GM21528 (cell line): ENCODE results near the gene ATP13A3.

Experiments
- ATAC-seq: cut with Tn5 transposase; IDR thresholded peaks from one replicate; pipeline ENCODE4 v1.9.1; 2021; ENCODE audit warnings: mild to moderate bottlenecking, moderate library complexity; ENCODE audit not compliant: unreplicated experiment, low FRiP score

The ATP13A3 gene

DNA sequence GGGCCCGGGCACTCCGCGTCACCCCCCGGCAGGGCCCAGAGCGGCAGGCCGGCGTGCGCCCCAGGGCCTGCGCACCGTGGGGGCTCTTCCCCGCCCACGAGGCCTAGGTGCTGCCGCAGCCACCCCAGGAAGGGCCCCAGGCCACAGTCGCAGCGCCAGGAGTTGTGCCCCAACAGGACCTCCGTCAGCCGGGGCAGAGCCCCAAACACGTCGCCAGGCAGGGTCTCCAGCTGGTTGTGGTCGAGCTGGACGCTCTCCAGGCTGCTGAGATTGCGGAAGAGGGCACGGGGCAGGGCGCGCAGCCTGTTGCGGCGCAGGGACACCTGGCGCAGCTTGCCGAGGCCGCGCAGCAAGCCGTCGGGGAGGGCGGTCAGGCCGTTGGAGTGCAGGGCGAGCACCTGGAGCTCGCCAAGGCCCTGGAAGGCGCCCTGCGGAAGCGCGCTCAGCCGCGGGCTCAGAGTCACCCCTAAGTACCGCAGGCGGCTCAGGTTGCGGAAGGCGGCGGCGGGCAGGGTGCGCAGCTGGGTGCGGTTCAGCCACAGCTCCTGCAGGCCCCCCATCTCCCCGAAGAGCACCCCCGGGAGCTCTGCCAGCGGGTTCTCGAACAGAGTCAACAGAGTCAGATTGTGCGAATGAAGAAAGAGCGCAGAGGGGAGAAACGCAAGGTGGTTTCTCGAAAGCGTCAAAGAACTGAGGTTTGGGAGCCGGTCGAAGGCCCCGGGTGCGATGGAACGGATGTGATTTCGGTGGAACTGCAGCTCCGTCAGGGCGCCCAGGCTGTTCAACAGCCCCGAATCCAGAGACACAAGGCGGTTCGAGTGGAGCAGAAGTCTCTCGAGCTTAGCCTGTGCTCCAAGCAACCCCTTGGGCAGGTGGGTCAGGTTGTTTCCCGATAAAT is 89.7 kb downstream of the ATP13A3 start:
- no peak for ATAC-seq

DNA sequence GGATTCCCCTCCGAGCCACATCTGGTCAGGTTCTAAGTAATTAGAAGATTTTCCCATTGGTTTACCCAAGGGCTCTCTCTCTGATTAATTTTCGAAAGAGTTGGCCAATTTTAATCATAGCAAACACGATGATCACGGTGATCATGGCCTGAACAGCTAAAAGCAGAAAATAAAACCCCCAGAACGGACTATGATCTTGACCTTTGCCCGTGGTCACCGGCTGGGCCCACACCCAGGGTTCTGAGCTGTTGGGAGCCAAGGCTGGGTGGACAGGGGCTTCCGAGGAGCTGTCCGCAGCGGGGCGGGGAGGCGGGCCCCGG is 90.3 kb downstream of the ATP13A3 start:
- no peak for ATAC-seq

DNA sequence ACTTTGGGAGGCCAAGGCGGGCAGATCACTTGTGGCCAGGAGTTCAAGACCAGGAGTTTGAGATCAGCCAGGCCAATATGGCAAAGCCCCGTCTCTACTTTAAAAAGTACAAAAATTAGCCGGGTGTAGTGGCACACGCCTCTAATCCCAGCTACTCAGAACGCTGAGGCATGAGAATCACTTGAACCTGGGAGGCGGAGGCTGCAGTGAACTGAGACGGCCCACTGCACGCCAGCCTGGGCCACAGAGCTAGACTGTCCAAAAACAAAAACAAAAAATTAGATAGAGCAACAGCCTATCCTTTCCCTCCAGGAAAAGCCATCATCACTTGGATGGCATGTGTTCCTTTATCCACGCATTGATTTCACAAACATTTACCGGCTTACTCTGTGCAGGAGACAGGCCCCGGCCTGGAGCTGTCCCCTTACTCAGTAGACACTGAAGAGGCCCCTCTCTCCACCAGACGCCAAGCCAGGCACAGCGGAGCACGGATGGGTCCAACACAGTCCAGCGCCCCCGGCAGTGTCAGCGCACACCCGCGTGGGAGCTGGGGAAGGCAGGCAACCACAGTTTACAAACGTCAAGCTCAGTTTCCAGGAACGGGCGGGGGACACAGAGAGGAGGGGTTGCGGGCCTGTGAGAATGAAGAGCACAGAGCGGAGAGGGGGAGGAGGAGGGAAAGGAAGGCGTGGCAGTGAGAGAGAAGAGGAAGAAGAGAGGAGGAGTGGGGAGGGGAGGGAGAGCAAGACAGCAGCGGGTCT is 90.8 kb downstream of the ATP13A3 start:
- ATAC-seq: no peak

DNA sequence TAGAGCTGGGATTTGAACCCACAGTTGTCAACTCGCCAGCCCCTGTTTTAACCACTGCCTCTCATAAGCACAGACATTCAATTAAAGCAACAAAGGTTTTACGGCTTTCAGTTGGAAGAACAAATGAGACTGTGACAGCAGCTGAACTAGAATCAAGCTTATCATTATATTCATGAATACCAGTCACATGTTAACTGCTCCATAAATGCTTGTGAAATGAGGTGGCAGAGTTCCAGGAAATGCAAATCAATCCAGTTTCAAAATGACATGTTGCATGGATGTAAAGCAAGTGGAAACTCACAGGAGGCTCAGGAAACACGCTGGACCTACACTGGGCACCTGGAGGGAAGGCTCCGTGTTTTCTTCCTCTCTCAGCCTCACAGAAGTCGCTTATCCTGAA is 91.6 kb downstream of the ATP13A3 start:
- ATAC-seq: no peak

DNA sequence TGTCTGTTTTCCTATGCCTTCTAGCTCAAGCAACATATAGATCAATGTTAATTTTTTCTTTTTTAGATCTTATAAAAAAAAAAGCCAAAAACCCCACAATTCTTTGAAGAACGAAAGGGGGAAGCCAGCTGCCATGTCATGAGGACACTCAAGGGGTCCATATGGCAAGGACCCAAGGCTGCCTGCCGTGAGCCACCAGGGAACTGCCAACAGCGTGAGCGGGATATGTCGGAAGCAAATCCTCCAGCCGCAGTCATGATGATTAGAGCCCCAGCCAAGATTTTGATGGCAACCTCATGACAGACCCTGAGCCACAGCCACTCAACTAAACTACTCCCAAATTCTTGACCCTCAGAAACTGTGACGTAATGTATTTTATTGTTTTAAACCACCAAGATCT is 94.2 kb downstream of the ATP13A3 start:
- ATAC-seq: no peak

DNA sequence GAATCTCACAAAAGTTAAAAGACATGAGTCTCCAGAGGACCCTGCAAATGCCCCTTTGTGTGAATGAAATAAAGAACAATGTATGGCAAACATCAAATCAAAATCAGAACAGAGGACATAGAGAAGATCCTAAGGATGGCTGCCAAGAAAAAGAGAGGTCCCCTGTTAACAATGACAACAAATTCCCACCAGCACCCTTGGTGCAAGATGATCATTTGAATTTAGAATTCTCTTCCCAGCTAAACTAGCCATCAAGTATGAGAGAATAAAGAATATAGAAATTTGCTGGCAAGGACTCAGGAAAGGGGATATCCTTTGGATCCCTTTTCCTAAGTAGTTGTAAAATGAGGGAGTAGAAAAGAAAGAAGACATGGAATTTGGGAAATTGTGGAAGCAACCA is 96.0 kb downstream of the ATP13A3 start:
- no peak for ATAC-seq

DNA sequence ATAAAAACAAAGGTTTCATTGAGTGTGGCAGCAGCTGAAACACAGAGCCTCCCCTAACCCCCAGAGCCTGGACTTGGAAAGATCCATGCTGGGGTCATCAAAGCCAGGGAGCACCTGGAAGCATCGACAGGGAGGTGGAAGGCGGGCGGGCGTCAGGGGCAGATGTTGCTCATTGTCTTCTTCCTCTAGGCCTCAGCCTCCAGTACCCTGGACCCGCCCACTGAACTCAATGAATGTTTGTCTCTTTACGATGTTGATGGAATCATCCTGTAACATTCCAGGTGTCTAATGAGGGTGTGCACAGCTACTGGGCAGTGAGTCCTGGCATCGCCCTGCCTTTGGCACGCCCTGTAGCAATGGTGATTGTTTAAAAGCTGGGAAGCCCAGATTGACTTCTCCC is 97.5 kb downstream of the ATP13A3 start:
- no peak for ATAC-seq

DNA sequence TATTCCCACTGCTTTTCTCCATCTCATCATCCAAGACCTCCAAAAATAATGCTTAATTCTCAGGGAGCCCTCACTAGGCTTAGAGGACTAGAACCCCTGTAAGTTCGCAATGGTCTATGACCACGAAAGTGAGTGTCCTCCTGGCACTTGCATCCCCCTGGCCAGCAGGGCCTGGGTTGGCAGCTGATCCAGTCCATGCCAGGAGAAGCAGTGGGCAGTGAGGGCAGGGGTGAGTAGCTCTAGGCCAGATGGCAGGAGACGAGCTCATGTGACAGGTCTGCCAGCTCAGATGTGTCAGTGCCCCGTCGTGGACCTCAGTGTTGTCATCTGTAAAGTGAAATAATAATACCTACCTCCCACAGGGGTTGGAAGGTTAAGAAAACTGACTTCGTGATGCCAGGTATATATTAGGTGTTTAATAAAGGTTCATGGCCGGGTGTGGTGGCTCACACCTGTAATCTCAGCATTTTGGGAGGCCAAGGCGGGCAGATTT is 98.8 kb downstream of the ATP13A3 start:
- no peak for ATAC-seq

DNA sequence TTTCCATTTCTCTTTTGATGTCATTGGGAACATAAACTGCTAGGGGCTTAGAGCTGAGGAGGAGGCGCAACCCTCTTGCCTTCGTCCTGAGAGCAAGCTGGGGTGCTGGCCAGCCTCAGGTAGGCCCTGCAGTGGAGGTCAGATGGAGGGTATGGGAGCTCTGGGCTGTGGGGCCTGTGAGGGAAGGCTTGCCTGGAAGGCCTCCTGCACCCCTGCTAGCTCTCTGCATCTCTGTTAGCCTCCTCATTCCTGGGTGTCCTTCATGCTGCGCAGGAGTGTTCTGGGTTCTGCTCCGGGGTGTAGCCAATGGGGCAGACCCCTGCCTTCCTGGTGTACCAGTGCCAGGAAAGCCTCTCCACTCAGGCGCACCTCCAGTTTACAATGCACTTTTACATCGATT is 99.5 kb downstream of the ATP13A3 start:
- ATAC-seq: no peak

DNA sequence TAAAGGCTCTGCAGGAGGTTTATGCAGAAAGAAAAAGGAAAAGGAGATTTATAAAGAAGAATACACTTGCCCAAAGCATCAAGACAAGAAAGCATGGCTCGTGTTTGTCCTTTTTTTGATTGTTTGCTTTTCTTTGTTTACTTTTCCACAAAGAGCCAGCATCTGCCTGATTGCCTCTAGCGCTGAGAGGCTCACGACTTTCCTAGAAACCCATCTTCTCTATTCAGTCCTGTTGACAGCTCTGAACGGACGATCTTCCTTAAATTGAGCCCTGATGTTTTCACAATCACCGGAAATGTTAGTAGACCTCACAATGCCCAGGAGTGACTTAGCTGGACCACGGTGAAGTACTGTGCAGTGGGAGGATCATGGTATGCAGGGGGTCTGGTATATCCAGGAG is 100.2 kb downstream of the ATP13A3 start:
- no peak for ATAC-seq

DNA sequence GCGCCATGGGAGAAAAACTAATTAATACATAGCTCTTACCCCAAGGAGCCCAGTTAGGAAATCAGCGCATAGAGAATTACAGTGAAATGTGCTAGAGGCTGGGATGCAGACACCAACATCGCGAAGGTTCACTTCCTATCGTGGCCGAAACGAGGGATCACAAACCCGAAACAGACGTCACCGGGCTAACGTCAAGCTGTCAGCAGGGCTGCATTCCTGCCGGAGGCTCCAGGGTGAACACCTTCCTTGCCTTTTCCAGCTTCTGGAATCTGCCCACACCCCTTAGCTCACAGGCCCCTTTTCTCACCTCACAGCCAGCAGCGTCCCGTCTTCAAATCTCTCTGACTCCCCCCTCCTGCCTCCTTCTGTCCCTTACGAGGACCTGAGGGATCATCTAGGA is 100.7 kb downstream of the ATP13A3 start:
- ATAC-seq: no peak

DNA sequence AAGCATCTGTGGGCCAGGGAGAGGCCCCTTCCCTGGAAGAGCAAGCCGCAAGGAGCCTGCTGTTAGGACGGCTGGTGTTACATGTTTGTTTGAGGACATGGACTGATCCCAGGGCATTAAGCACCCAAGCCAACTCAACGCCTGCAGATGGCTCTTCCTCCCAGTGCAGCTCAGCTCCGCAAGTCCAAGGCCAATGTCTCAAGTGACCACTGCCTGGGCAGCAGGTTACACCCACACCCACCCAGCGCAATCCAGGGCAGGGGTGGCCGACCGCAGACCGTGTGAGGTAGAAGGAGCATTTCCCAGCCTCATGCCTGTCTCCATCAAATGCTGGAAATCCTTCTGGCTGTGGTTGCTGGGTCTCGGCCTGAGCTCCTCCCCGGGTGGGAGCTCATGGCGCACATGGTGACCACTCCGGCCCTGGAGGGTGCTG is 102.2 kb downstream of the ATP13A3 start:
- no peak for ATAC-seq

DNA sequence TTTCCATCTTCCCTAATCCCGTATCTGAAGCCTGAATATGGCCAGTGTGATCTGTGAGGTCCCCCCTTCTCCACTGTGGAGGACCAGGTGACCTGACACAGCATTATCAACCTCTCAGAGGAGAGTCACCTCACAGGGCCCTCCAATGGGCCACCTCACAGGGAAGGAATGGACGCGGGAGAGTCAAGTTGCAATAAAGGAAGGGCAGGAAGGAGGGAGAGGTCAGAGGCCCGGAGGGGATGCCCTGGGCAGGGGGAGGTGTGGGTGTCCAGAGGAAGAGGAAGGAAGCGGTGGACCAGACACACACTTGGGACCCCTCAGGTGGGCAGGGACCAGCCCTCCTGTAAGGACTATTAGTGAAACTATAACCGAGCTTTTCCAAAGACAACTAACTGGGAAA is 102.6 kb downstream of the ATP13A3 start:
- ATAC-seq: no peak

DNA sequence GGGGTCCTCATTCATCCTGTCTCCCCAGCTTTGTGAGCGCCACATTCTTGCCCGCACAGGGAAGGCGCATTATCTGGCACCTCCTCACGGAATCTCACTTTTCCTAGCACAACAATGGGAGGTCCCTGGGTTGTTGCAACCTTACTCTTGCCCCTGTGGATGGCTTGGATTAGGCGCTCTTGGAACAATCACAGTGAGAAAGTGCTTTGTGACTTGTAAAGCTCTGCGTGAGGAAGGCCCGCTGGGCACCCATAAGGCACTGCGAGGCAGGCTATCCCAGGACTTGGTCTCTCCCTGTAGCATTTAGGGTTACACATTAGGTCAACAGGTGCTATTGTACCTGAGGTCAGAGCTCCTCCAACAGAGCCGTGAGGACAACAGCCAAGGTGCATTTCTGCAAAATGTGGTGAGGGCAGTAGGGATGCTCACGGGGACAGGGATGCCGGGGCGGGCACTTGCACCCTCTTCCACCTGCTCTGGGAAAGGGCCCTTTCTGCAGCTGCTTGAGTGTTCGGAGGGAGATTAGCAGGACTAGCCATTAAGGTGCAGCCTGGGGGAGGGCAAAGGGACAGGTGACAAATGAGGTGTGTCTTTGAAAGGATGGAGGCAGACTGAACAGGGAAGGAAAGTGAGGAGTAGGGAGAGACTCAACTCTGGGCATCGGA is 103.4 kb downstream of the ATP13A3 start:
- ATAC-seq: no peak

DNA sequence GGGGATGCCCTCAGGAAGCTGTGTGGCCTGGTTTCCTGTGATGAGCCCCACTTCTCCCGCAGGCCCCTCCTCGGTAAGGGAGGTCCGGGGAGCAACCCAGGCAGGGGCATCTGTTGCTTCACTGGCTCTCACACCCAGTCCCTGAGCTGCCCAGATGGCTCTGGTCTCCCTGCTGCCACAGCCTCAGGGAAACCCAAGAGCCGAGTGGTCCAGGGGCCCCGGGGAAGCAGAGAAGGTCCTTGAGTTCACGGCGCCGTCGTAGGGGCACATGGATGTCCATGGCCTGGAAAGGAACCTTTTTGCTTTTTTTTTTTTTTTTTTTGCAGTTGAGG is 103.9 kb downstream of the ATP13A3 start:
- ATAC-seq: no peak

DNA sequence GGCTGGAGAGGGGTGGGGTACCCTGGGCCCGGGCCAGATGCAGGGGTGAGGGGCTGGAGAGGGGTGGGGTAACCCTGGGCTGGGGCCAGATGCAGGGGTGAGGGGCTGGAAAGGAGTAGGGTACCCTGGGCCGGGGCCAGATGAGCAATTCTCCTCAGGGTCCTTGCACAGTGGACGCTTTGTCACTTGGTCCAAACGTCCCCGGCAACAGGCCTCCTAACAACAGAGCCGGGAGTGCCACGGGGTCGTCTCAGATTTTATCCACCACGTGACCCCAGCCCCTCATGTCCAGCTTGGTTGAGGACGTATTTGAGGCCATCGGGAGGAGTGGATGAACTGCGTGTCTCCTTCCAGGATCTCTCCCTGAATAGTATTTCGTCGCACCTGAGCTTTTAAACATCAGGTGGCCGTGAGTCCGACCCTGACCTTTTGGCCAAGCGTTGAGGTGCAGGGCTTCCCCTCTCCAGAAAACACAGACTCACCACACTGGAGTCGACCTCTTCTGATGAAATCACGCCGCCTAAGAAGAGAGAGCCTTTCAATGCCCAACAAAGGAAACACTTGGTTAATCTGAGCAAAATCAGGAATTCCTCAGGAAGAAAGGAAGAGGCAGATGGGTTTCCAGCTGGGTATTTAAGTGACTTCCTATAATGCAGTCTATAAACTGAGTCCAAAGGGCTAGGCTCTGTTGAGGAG is 104.5 kb downstream of the ATP13A3 start:
- ATAC-seq: no peak

DNA sequence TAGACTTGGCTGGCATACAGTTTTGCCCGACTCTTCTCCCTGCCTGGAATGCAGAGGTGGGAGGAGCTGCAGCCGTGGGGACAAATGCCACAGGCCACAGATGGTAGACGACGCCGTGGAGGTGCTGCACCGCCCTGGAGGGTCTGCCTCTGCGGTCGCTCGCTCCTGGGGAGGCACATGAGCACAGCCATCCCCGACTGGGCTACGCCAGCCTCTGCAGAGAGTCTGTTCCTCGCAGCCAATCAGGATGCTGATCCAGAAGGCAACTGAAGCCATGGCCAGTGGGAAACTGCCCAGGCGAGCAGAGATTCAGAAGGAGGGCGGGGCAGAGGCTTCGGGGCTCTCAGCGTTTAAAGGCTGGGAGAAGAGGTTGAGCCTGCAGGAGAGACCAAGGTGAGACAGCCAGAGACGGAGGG is 105.3 kb downstream of the ATP13A3 start:
- ATAC-seq: no peak

DNA sequence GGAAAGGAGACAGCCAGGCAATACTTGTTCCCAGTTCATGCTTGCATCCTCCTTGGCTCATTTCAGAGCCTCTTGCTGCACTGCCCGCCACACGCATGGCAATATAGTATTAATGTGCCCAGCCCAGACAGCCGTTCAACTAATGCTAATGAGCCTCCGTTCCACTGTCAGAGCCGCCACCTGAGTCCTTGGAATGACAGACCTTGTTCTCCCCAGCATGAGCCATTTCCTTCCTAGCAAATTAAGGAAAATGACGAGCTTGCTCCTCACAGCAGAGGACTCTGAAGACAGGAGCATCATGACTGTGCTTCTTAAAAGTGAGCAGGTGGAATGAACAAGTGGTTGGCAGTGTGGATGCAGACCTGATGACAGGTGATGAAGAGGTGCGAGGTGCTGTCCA is 106.5 kb downstream of the ATP13A3 start:
- no peak for ATAC-seq

DNA sequence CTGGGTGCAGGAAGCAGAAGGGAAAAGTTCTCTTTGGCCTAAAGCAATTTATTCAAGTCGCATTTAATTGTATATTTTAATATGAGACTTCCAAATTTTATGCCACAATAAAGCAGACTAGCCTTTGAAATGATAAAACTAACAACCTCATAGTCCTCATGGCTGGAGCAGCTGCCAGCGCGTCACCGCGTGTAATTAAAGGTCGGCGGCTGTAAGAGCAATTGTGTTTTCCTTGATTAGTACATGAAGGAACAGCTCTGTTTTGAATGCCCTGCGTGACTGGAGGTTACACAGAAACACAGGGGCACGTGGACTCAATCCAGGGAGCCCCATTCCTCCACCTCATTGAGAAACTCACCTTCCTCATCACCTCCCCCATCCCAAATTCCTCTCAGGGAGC is 107.2 kb downstream of the ATP13A3 start:
- no peak for ATAC-seq

DNA sequence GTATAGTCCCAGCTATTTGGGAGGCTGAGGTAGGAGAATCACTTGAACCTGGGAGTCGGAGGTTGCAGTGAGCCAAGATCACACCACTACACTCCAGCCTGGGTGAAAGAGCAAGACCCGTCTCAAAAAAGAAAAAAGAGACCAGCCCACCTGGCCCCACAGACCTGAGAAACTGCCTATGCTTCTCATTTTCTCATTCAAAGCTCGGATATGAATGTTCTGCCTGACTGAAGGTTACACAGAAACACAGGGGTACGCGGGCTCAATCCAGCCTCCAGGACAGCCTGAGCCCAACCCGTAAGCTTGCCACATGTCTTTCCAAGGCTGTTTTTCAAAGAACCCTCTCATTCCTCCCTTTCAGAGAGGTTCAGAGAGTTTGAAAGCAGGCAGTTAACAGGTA is 107.6 kb downstream of the ATP13A3 start:
- ATAC-seq: no peak

DNA sequence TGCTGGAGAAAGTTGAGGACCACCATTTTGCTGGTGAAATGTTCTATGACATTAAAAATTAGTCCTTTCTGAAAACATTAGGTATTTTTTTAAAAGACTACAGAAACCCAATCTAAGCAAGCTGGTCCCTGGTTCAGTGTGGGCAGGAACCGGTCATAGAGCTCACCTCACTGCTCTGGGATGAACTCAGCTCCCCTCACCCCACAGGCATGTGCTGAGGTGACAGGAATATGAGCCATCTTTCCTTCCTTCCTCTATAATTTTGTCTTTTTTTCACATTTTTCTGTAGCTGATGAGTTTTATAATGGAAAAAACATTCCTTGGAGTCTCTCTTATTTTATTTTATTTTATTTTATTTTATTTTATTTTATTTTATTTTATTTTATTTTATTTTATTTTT is 109.1 kb downstream of the ATP13A3 start:
- ATAC-seq: no peak
